ENCODE measurements around the gene ARL2BP. TPM values are rescaled to one million over a fixed set of nuclear protein-coding genes. Genes with fewer than 3 reads are reported as not detected.

Gene ARL2BP
- total RNA-seq, 1 experiment from 2014 or later = 121 TPM

DNA sequence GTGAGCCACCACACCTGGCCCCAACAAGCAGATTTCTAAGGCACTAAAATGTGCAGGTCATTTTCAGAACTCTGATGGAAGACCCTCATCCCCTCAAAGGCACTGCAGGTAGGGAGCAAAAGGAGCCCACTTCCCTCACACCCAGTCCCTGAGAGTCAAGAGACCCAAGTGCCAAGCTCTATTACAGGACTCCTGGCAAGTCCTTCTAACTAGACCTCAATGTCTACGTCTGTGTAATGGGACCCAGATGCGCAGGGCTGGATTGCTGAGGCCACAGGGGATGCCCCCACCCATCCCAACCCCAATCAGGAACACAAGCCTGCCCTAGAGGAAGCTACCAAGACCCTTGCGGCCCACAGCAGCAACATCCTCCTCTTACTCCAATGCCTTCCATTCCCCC lies 36.7 kb downstream of the ARL2BP start:
- no peak for DNase-seq (ENCODE audit: extremely low read depth, low read depth)

DNA sequence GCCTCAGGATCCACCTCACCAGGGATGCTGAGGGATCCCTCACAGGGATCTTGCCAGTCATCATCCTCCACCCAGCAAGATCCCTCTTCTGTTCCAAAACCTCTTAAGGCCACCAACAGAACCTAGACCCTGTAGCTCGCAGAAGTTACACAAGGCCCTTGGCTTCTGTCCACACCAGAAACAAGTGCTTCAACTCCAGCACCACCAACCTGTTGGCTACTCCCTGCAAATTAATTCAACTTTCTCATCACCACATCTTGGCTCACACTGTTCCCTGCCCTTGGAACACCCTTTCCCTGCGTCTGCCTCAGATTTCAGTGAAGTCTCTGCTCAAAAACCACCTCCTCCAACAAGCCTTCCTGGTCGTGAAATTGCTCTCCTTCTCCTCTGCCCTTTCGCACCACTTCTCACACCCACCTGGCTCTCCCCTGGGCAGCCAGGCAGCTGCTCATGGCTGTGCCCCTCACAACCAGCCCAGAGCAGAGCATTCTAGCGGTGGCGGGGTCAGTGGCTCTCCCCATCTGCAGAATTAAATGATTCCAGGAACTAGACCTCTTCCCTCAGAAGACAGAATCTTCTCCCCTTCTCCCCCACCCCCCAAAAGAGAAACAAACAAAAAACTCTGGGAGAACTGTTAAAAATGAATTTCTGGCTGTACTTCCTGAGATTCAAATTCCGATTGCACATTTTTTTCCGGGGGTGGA lies 37.6 kb downstream of the ARL2BP start:
- DNase-seq (ENCODE audit: extremely low read depth, low read depth) = no peak

DNA sequence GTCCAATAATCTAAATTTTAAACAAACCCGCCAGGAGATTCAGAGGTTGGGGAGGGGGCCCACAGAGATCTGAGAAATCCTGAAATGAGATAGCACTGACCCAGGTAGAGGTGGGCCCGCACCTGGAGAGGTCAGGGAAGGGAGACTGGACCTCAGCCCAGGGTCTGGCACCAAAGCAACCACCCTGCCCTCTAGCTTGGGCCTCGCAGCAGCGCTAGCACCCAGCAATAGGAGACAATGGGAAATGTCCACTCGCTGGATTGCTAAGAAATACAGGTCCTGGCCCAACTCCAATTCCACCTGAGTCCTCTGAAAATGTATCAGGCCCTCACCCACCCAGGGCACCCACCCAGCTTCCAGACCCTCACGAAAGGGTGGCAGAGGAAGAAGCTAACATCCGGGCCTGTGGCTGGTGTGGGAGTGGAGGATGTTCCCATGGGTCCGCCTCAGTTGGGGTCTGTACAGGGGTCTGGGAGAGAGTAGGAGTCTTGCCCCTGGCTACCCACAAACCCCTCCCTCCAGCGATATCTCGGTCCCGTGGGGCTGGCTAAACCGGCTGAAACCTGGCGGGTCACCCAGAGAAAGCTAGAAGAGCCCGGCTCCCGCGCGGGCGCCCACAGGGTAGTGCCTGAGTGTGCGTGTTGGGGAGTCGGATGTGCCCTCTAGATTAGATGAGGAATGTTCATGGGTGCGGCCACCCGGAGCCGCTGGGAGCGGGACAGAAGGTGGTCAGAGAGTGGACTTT lies 38.3 kb downstream of the ARL2BP start:
- no peak for DNase-seq (ENCODE audit: extremely low read depth, low read depth)

DNA sequence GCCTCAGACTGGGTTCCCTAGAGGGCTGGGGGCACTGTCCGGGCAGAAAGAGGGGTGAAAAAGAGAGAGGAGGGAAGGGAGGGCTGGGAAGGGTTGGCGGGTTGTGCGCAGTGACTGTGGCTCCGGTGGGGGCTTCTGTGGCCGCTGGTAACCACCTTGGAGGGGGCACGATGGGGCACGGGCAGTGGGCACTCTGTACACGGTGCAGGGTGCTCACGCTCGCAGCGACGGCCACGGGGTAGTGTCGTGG lies 38.8 kb downstream of the ARL2BP start:
- DNase-seq (ENCODE audit: extremely low read depth, low read depth) = no peak

DNA sequence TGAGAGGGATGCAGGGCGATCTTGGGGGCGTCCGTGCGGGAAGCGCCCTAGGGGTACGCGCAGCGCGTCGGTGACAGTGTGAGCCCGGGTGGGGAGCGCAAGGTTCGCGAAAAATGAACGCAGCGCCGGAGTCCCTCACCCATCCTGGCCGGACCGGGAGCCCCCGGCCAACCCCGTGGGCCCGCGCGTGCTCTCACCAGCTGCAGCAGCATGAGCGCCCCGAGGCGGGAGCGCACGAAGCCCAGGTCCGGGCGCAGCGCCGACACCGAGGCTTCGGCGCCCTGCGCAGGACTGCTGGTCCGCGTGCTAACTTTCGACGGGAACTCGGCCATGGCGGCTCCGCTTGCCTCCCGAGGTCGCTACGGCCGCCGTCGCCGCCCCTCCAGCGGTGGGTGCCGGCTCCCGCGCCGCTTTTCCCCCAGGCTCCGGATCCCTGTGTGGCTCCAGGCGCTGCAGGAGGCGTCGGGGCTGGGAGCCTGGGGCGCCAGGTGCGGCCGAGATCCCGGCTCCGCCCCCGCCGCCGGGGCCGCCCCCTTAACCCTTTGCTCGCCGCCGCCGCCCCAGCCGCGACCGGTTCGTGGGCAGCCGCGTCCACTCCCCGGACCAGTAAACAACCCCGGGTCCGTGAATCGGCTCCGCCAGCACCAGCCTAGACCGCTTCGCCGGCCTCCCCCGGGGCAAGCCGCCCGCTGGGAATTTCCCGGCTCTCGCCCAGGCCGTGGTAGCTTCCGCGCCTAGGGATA lies 39.3 kb downstream of the ARL2BP start, which contains the start of gene PLLP:
Gene PLLP (minus strand): TSS at position 464 of the 743 bp plus-strand sequence. CDS start 132 bp downstream, at position 332.
- DNase-seq (ENCODE audit: extremely low read depth, low read depth) = peak; percentile 25

DNA sequence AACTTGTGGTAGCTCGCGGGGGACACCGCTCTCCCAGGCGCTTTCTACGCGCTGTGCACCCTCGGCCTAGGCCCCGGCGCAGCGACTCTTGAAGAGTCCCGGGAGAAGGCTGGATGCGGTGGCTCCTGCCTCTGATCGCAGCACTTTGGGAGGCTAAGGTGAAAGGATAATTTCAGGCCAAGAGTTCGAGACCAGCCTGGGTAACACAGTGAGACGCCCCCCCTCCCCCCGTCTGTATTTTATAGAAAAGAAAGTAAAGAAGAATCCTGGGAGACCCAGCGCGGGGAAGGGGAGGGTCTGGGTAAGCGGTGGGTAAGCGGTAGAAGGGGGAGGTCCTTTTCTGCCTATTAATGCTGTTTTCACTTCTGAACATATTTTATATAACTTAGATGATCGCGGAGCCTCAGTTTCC lies 39.9 kb downstream of the ARL2BP start:
- no peak for DNase-seq (ENCODE audit: extremely low read depth, low read depth)

DNA sequence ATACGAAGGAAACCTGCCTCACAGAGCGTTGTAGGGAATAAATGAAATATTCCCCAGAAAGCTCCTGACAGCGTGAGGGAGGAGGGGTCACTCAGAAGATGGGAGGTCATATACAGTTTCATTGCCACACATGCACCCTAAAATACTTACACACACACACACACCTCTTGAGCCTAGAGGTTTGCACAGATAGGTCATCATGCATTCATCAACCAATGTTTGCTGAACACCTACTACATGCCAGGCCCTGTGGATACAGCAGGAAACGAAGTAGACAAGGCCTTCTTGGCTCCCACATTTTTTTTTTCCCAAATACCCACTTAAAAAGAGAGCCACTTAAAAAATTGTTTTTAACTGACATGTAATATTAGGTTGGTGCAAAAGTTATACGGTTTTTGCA lies 40.3 kb downstream of the ARL2BP start:
- no peak for DNase-seq (ENCODE audit: extremely low read depth, low read depth)

DNA sequence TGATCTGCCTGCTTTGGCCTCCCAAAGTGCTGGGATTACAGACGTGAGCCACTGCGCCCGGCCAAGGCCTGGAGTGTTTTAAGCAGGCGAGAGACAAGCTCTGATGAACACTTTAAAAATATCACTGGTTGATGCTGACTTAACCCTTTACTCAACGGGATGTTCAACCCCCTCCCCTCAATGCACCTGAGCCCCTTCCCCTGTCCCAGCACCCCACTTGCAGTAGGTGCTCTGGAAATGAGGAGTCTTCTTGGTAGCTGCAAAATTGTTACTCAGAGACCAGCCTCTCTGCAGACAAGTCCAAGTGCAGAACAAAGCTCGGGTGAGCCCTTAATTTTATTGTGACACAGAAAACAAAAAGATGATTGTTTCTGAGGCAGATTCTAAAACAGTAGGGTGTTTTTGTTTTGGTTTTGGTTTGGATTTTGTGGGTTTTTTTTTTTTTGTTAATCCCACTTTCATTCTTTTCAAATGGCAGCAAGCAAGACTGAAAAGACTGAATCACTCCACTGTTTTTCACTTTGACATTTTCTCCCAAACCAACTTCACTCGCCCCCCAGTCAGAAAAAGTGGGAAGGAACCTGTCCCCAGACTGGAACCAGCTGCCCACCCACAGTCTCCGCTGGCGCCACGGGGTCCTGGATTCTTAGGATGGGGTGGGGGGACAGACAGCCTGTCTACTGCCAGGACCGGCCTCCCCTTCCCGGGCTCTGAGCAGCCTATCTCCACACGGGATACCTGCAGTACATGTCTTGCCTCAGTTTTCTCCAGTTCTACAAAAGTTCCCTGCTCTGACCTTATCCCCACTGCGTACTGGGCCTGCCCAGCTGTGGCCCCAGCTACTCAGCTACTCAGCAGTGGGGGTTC lies 44.6 kb downstream of the ARL2BP start:
- DNase-seq (ENCODE audit: extremely low read depth, low read depth) = no peak

DNA sequence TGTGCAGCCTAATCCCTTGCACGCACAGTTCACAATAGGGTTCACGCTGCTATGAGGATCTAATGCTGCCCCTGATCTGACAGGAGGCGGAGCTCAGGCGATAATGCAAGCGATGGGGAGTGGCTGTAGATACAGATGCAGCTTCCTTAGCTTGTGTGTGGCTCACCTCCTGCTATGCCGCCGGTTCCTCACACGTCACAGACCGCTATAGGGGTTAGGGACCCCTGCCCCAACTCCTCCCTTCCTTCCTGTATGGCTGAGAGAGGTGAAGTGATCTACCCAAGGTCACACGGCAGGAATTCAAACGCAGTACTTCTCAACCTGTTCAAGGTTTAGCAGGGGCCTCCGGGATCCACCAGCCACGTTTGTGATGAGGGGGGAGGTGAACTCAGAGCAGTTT lies 52.8 kb downstream of the ARL2BP start:
- no peak for DNase-seq (ENCODE audit: extremely low read depth, low read depth)

DNA sequence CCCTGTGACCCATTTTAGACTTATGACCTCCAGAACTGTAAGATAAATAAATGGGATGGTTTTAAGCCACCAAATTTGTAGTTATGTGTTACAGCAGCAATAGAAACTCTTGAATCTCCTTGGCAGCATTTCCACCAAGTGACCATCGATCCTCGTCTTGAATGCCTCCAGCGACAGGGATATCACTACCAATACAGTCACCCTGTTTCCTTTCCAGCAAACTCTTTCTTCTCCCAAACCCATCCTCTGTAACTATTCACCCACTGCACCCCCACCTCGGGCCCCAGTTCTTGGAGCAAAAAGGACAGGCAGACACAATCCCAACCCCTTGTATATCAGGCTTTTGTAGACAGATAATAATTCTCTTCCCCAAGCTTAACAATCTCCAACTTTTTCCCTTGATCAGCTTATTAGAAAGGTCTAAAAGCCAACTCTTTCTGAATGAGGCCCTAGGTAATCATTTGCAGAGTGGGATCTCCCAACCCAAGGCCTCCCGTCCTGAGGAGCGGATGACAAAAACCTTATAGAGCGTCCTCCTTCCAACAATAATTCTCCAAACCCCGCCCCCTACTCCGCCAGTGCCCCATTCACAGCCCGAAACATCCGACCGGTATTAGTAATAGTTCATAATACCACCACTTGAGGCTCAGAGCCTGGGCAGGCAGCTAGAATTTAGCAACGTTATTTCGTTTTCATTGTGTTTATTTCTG lies 54.1 kb downstream of the ARL2BP start:
- no peak for DNase-seq (ENCODE audit: extremely low read depth, low read depth)

DNA sequence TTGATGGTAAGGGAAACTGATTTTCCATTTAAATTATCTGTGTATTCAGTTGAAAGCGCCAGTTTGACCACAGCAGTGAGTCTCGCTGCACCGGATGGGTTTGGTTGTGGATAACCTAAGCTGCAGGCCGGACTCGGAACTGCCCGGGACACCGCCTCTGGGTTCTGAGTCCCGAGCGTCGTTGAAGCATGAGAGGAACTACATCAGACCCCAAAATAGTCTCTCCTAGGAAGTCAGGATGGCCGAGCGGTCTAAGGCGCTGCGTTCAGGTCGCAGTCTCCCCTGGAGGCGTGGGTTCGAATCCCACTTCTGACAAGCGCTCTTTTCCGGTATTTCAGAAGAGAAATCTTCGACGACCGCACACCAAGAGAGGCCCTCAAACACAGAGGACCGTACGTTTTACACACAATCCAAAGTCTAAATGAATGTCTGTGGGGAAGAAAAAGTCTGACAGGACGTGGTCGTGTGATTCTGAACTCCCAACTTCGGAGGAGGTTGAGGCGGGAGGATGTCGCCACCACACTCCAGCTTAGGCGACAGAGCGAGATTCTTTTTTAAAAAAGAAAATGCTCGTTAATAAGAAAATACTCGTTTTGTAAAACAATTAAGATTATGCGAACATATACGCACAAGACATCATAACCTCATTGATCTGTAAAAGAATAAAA lies 54.8 kb downstream of the ARL2BP start:
- peak; percentile 98 for DNase-seq (ENCODE audit: extremely low read depth, low read depth)

DNA sequence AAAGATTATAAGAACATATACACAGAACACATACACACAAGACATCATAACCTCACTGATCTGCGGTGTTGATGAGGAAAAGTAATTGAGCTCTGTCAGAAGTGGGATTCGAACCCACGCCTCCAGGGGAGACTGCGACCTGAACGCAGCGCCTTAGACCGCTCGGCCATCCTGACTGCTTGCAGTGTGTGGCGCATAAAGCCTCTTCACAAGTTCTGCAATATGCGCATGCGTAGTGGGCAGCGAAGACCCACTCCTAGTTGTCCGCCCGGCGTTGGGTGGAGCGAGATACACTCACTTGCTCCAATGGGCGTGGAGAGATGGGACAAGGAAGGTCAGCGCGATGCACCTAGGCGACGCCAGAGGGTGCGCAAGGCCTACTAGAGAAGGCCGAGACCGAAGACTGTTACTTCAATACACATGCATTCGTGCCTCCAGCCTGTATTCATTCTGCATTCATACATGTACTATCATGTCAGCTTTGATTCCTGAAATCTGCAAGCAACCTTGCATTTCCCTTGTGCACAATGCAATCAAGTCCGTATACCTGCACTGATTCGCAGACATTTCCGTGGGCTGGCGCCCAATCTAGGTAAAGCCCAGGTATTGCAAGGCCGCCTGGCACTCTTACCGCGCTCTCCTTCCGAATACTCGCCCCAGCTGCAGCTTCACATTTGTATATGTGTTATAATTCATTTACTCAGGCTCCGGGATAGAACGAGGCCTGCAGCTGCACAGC lies 55.5 kb downstream of the ARL2BP start:
- peak; percentile 100 for DNase-seq (ENCODE audit: extremely low read depth, low read depth)

DNA sequence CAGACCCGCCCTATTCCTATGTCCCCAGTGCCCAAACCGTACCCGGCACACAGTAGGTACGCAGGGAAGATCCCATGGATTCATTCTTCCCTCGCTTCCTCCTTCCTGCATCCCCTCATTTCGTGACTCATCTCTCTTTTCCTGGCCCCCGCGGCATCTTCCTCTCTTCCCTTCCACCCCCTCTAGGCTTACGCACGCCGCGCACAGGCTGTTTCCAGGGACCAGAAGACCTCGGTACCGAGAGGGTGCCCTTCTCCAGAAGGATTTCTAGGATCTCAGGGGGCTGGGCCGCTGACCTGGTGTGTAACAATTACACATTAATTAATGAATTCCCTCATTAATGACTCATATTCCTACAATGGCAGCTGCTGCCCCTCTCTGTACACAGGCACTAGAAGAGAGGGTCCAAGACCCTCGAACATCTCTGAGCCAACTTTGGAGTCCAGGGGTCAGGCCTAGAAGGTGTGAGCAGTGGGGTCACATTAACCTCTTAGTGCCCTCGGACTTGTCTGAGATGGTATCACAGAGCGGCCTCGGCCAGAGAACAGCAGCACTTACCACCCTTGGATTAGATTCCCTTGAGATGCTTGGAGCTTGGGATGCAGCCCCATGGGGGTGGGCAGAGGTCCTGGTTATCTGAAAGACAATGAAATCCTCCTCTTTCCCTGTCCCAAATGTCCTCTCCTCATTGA lies 56.2 kb downstream of the ARL2BP start:
- no peak for DNase-seq (ENCODE audit: extremely low read depth, low read depth)

Other genes with a start within 250 kb of the ARL2BP start
- 21.1 and 26.0 TPM in 2 replicates for gene CPNE2, start 152.7 kb upstream of the ARL2BP start, total RNA-seq (2014; rRNA removed; shearing (Covaris generic))
- gene PSME3IP1, start 59.2 kb upstream of the ARL2BP start, total RNA-seq (2014; rRNA removed; shearing (Covaris generic)) = 143 and 150 TPM in 2 replicates
- 34.6 and 44.7 TPM in 2 replicates for gene RSPRY1, start 58.9 kb upstream of the ARL2BP start, total RNA-seq (2014; rRNA removed; shearing (Covaris generic))
- 0.58 and 2.1 TPM in 2 replicates for gene PLLP, start 39.4 kb downstream of the ARL2BP start, total RNA-seq (2014; rRNA removed; shearing (Covaris generic))
- not detected in 2 replicates for gene CCL22, start 113.5 kb downstream of the ARL2BP start, total RNA-seq (2014; rRNA removed; shearing (Covaris generic))
- not detected in 2 replicates for gene CX3CL1, start 127.2 kb downstream of the ARL2BP start, total RNA-seq (2014; rRNA removed; shearing (Covaris generic))
- gene CCL17, start 159.5 kb downstream of the ARL2BP start, total RNA-seq (2014; rRNA removed; shearing (Covaris generic)) = not detected in 2 replicates
- 107 and 112 TPM in 2 replicates for gene CIAPIN1, start 202.1 kb downstream of the ARL2BP start, total RNA-seq (2014; rRNA removed; shearing (Covaris generic))
- 104 and 113 TPM in 2 replicates for gene COQ9, start 202.2 kb downstream of the ARL2BP start, total RNA-seq (2014; rRNA removed; shearing (Covaris generic))
- gene POLR2C, start 217.4 kb downstream of the ARL2BP start, total RNA-seq (2014; rRNA removed; shearing (Covaris generic)) = 153 and 166 TPM in 2 replicates
- 8.7 and 9.6 TPM in 2 replicates for gene DOK4, start 241.2 kb downstream of the ARL2BP start, total RNA-seq (2014; rRNA removed; shearing (Covaris generic))

All from NCI-H460 (cell line).